ENCODE measurements around the gene ANKRD33B. TPM values are rescaled to one million over a fixed set of nuclear protein-coding genes. Genes with fewer than 3 reads are reported as not detected.
"Not testable (repeated sequence)": the region's sequence is repeated elsewhere in the genome, so short reads cannot be mapped to it uniquely, and the experiment has no call there.

ANKRD33B gene
- polyA plus RNA-seq, 3 donors, result 1.6 to 2.1 (median 1.7) TPM

GRCh38 chr5:10612251-10612650 is 48.4 kb downstream of the ANKRD33B start:
- no peak for DNase-seq

- no peak for DNase-seq
Observed at GRCh38 chr5:10615693-10616092, 51.8 kb downstream of the ANKRD33B start.

- no peak for DNase-seq
Observed at GRCh38 chr5:10617103-10617502, 53.2 kb downstream of the ANKRD33B start.

- DNase-seq, result no peak
Observed at GRCh38 chr5:10618311-10618710, 54.4 kb downstream of the ANKRD33B start.

- no peak for DNase-seq
Observed at GRCh38 chr5:10619649-10620048, 55.8 kb downstream of the ANKRD33B start.

GRCh38 chr5:10620346-10620745 is 56.5 kb downstream of the ANKRD33B start:
- DNase-seq, result no peak

GRCh38 chr5:10621832-10622231 is 58.0 kb downstream of the ANKRD33B start:
- DNase-seq, result no peak

- DNase-seq, result no peak
Observed at GRCh38 chr5:10622810-10623209, 58.9 kb downstream of the ANKRD33B start.

GRCh38 chr5:10623305-10623910 is 59.5 kb downstream of the ANKRD33B start:
- DNase-seq, result no peak

GRCh38 chr5:10624206-10624605 is 60.3 kb downstream of the ANKRD33B start:
- no peak for DNase-seq

- DNase-seq, result no peak
Observed at GRCh38 chr5:10624679-10625078, 60.8 kb downstream of the ANKRD33B start.

GRCh38 chr5:10625700-10626472 is 62.0 kb downstream of the ANKRD33B start:
- no peak for DNase-seq

GRCh38 chr5:10626473-10627013 is 62.7 kb downstream of the ANKRD33B start:
- DNase-seq, result no peak

- DNase-seq, result peak; percentile 28
Observed at GRCh38 chr5:10627160-10627701, 63.4 kb downstream of the ANKRD33B start.

- DNase-seq, result no peak
Observed at GRCh38 chr5:10628601-10629000, 64.7 kb downstream of the ANKRD33B start.

GRCh38 chr5:10629682-10630081 is 65.8 kb downstream of the ANKRD33B start:
- DNase-seq, result no peak

GRCh38 chr5:10630126-10630525 is 66.3 kb downstream of the ANKRD33B start:
- no peak for DNase-seq

- not testable (repeated sequence) for DNase-seq
Observed at GRCh38 chr5:10630744-10631143, 66.9 kb downstream of the ANKRD33B start.

GRCh38 chr5:10631316-10631996 is 67.6 kb downstream of the ANKRD33B start:
- DNase-seq, result no peak

GRCh38 chr5:10632110-10632761 is 68.4 kb downstream of the ANKRD33B start:
- DNase-seq, result no peak

- DNase-seq, result no peak
Observed at GRCh38 chr5:10633271-10634049, 69.6 kb downstream of the ANKRD33B start.

Data from renal pelvis (tissue), 4 donors.